HUES6 (cell line): Measurements from ENCODE around the gene FAM124A.

Experiments
- H3K27ac ChIP-seq: 2 replicates; pipeline ENCODE4 v1.7.0; 2013; ENCODE audit warnings: low read depth, mild to moderate bottlenecking, low read length, inconsistent platforms
- H3K27me3 ChIP-seq: 2 replicates; pipeline ENCODE4 v1.6.1; 2013; ENCODE audit warnings: low read length; ENCODE audit not compliant: control insufficient read depth, insufficient read depth
- H3K36me3 ChIP-seq: 2 replicates; pipeline ENCODE4 v1.6.1; 2013; ENCODE audit warnings: low read length; ENCODE audit not compliant: control insufficient read depth, insufficient read depth
- H3K4me1 ChIP-seq: 2 replicates; pipeline ENCODE4 v1.6.1; 2013; ENCODE audit warnings: low read length; ENCODE audit not compliant: control insufficient read depth, insufficient read depth
- H3K4me3 ChIP-seq: 2 replicates; pipeline ENCODE4 v1.5.1; 2013; ENCODE audit warnings: low read depth, low read length
- H3K9ac ChIP-seq: one replicate; pipeline ENCODE4 v1.6.1; 2013; ENCODE audit warnings: mild to moderate bottlenecking, low read length
- H3K9me3 ChIP-seq: 2 replicates; pipeline ENCODE4 v1.6.1; 2013; ENCODE audit warnings: low read depth, low read length; ENCODE audit not compliant: control insufficient read depth, insufficient read depth

Gene FAM124A, protein sequence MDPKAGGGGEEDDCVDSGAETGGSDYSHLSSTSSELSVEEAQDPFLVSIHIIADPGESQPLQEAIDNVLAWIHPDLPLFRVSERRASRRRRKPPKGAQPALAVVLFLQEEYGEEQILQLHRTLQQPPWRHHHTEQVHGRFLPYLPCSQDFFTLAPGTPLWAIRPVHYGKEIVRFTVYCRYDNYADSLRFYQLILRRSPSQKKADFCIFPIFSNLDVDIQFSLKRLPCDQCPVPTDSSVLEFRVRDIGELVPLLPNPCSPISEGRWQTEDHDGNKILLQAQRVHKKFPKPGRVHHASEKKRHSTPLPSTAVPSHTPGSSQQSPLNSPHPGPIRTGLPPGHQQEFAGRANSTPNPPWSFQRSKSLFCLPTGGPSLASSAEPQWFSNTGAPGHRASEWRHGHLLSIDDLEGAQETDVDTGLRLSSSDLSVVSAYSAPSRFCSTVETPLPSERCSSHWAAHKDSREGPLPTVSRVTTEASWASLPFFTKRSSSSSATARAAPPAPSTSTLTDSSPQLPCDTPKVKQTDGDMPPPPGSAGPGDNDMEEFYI

DNA sequence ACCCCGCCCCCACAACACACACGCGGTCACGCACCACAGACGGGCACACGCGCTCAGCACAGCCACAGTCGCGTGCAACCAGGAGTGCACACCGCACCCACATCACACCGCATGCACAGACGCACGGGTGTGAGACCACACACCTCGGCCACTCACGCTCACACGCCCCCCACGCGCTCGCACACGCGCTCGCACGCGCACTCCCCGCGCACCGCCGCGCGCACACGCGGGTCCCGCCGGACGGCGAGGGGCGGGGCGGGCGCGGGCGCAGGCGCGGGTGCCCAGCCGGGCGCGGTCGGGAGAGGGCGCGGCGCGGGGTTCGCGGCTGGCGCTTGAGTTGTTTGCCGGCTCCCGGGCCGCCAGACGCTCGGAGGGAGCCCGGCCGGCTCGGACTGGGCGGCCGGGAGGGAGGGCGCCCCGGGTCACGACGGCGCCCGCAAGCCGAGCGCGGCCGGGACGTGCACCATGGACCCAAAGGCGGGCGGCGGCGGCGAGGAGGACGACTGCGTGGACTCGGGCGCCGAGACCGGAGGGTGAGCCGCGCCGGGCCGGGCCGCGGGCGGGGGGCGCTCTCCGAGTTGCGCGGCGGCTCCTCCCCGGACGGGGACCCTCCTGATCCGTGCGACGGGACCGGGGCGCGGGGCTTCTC lies at the start of gene FAM124A:
TSS of gene FAM124A (plus strand) at position 362 of the 649 bp plus-strand sequence. CDS start at position 466, 104 bp downstream.
- Histone ChIP-seq H3K27me3 (peaks cover 28% of the 10 kb centered on the region), H3K4me1 (peaks cover 46% of the 10 kb centered on the region), H3K27ac (peak within 1 kb of the TSS; percentile 42; the same call in 1 of the 2 replicates)

DNA sequence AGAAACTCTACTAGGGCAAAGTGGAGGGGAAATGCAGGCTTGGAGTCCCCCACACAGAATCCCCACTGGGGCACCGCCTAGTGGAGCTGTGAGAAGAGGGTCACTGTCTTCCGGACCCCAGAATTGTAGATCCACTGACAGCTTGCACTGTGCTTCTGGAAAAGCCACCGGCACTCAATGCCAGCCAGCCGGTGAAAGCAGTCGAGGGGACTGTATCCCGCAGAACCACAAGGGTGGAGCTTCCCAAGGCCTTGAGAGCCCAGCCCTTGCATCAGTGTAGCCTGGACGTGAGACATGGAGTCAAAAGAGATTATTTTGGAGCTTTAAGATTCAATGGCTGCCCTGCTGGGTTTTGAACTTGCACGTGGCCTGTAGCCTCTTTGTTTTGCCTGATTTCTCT lies 47.2 kb upstream of the FAM124A start:
- H3K4me1 ChIP-seq, result peaks cover 23% of the 10 kb centered on the region
- peak overlapping the region; percentile 33 for H3K4me3 ChIP-seq
- H3K9ac ChIP-seq, result peak overlapping the region; percentile 87
- peaks cover 76% of the 10 kb centered on the region for H3K36me3 ChIP-seq
- no peaks in the 10 kb centered on the region; the same call in 1 of the 2 replicates for H3K27me3 ChIP-seq
- no peaks in the 10 kb centered on the region for H3K9me3 ChIP-seq
- H3K27ac ChIP-seq, result peak overlapping the region; percentile 84

More for the DNA sequence above, at the start of gene FAM124A:
- H3K36me3 ChIP-seq, result peaks cover 21% of the 10 kb centered on the region
- H3K4me3 ChIP-seq, result peak within 1 kb of the TSS; percentile 92
- no peaks in the 10 kb centered on the region for H3K9me3 ChIP-seq
- peak within 1 kb of the TSS; percentile 90 for H3K9ac ChIP-seq

DNA sequence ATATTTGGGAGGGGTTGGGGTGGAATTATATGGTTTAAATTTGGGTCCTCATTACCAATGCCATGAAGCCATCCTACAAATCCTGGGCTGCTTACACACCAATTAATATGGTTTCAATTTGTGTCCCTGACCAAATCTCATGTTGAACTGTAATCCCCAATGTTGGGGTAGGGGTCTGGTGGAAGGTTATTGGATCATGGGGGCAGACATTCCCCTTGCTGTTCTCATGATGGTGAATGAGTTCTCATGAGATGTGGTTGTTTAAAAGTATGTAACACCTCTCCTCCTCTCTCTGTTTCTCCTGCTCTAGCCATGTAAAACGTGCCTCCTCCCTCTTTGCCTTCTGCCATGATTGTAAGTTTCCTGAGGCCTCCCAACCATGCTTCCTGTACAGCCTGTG lies 46.6 kb upstream of the FAM124A start:
- peaks cover 81% of the 10 kb centered on the region for H3K36me3 ChIP-seq
- H3K4me1 ChIP-seq, result peaks cover 23% of the 10 kb centered on the region
- peak overlapping the region; percentile 84 for H3K27ac ChIP-seq
- no peaks in the 10 kb centered on the region for H3K9me3 ChIP-seq
- no peaks in the 10 kb centered on the region; the same call in 1 of the 2 replicates for H3K27me3 ChIP-seq
- H3K4me3 ChIP-seq, result peak overlapping the region; percentile 24; the same call in 1 of the 2 replicates
- peak overlapping the region; percentile 1 for H3K9ac ChIP-seq

DNA sequence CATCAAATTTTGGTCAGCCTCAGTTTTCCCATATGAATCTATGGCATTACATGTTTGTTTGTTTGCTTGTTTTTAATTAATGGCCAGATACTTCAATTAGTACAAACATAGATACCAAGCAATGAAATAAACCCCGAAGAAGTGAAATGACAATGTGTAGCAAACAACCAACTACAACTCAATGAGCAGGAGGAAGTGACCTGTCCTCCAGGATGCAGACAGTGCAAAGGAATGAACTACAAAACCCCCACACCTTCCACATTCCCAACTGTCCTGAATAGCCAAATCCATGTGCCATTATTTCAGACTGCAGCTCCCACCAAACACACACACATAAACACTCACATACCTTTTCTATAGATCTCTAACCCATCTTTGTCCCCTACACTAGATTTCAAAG lies 45.0 kb upstream of the FAM124A start:
- H3K9ac ChIP-seq, result no peak overlapping the region
- H3K27ac ChIP-seq, result no peak overlapping the region
- H3K9me3 ChIP-seq, result no peaks in the 10 kb centered on the region
- peaks cover 82% of the 10 kb centered on the region for H3K36me3 ChIP-seq
- no peaks in the 10 kb centered on the region for H3K27me3 ChIP-seq
- peaks cover 23% of the 10 kb centered on the region for H3K4me1 ChIP-seq
- no peak overlapping the region for H3K4me3 ChIP-seq

DNA sequence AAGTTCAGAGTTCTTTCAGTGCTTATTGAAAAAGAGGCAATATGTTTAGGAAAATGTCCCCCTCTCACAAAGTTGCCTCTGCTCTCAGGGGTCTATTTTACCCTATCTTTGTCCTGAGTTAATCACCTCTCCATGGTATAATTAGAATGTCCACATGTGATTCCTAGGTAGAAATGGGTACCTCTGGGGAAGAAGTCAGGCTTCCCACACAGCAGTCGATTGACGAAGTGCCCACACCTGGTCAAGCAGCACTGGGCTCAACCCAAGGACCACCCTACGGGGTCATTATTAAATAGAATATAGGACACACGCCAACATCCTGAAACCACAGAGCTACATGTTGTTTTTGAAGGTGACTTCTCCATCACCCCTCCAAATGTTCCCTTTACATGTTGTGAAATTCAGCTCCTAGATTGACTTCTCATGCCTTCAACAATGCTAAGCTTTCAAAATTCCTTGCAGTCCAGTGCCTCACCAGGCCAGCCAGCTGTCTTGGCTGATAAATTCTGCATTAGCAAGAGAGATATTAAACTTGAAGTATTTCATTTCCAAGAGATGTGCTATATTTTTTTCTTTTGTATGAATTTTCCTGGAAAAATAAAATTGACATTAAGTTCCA lies 43.6 kb upstream of the FAM124A start:
- no peak overlapping the region for H3K27ac ChIP-seq
- H3K27me3 ChIP-seq, result no peaks in the 10 kb centered on the region
- H3K4me1 ChIP-seq, result peaks cover 23% of the 10 kb centered on the region
- no peak overlapping the region for H3K9ac ChIP-seq
- H3K4me3 ChIP-seq, result no peak overlapping the region
- peaks cover 82% of the 10 kb centered on the region for H3K36me3 ChIP-seq
- H3K9me3 ChIP-seq, result no peaks in the 10 kb centered on the region

DNA sequence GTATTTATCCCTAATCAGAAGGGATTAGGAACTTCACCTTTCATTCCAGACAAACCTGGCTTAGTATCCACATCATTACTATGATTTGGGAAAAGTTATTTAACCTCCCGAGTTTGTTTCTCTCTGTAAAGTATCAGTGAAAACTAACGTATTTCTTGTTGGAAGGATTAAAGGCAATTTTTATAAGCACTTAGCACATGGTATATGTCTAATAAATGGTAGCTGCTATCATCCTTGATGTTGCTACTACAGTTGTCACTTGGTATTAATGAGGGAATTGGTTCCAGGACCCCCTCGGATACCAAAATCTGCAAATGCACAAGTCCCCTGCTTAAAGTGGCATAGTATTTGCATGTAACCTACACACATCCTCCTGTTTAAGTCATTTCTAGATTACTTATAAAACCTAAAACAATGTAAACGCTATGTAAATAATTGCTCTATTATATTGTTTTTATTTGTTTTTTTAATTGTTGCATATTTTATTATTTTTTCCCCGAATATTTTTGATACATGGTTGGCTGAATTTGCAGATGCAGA lies 42.7 kb upstream of the FAM124A start:
- Histone ChIP-seq H3K9ac (no peak overlapping the region), H3K27ac (no peak overlapping the region), H3K27me3 (no peaks in the 10 kb centered on the region), H3K4me1 (peaks cover 21% of the 10 kb centered on the region), H3K36me3 (peaks cover 83% of the 10 kb centered on the region), H3K9me3 (no peaks in the 10 kb centered on the region), H3K4me3 (no peak overlapping the region)

DNA sequence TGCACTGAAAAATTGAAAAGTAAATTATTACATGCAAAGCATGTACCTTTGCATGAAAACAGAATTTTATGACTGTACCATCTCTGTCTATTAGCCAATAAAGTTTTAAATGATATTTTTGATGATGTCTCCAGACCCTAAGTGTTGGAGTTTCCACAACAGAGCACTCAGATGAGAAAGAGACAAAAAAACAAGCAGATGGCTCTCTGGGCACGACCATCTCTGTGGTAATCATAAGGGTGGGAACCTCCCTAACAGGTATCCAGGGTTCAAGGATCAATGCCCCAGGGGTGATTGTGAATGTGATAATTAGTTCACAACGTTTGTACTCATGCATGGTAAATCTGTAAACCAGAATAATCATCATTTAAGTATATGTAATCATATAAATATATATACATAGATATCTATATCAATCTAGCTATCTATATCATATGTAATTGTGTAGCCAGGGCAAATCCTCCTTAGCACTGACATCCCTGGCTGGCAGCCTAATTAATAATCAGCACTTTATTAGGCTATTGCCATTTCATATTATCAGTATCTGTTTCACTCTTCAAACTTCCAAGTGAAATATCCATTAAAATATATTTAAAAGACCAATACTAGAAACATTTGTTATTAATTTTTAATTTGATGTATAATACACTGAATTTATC lies 41.2 kb upstream of the FAM124A start:
- Histone ChIP-seq H3K9ac (no peak overlapping the region), H3K36me3 (peaks cover 74% of the 10 kb centered on the region), H3K9me3 (no peaks in the 10 kb centered on the region), H3K4me3 (no peak overlapping the region), H3K4me1 (0 out of 2 replicates have a peak, but pooled peaks cover 9% of the 10 kb centered on the region), H3K27me3 (no peaks in the 10 kb centered on the region), H3K27ac (no peak overlapping the region)

DNA sequence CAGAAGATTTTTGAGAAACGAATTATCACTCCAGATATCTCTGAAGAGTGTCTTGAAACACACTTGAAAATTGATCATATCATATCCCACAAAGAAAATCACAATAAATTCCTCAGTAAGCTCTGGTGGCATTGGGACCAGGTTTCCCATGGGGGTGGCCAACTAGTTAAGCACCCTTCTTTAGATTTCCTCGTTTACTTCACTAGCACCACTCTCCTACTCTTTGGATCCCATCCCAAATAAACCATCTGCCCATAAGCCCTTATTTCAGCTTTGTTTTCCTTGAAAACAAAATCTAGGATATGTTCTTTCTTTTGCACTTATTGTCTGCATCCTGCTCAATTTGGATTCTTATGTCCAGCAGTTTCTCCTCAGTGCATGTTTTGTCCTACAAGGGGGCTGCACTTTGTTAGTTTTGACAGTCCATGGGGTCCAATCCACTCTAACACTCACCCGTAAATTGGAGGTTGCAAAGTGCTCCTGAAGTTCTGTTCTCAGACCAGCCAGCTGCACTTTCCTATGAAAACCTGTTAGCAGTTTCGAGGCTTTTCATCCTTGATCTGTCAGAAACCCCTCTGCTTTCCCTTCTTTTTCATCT lies 40.3 kb upstream of the FAM124A start:
- Histone ChIP-seq H3K9me3 (no peaks in the 10 kb centered on the region), H3K4me1 (0 out of 2 replicates have a peak, but pooled peaks cover 9% of the 10 kb centered on the region), H3K9ac (no peak overlapping the region), H3K27me3 (no peaks in the 10 kb centered on the region), H3K4me3 (no peak overlapping the region), H3K36me3 (peaks cover 65% of the 10 kb centered on the region), H3K27ac (no peak overlapping the region)

DNA sequence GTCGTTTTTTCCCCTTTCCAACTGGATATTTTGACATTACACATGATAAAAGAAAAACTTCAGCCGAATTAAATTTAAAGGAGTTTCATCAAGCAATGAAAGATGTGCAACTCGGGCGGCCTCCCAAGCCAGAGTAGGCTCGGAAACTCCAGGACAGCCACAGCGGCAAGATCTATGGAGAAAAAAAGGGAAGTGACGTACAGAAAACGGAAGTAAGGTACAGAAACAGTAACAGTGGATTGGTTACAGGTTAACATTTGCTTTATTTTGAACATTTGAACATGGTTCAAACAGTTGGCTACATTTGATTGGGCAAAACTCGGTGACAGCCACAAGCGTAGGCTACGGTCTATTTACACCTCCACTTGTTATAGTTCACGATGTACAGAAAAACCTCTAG lies 30.5 kb upstream of the FAM124A start:
- Histone ChIP-seq H3K9ac (no peak overlapping the region), H3K36me3 (peaks cover 7% of the 10 kb centered on the region; the same call in 1 of the 2 replicates), H3K27ac (no peak overlapping the region), H3K4me1 (no peaks in the 10 kb centered on the region), H3K9me3 (no peaks in the 10 kb centered on the region), H3K27me3 (peaks cover 15% of the 10 kb centered on the region; the same call in 1 of the 2 replicates), H3K4me3 (no peak overlapping the region)

DNA sequence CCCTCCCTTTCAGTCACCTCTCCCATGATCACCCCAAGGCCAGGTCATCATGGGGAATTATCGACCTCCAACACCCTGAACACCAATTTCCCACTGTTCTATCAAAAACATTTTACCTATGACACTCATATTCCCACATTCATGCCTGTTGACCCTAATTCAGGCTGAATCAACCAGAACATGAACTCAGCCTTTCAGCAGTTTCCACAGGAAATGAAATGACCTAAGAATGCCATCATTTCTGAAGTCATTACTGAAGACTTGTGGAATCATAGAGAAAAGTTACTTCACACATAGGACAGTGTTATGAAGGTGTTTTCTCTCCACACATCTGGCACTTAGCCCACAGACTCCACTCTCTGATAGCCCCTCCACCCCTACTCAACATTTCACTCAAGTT lies 29.9 kb upstream of the FAM124A start:
- Histone ChIP-seq H3K9ac (no peak overlapping the region), H3K4me1 (no peaks in the 10 kb centered on the region), H3K27ac (no peak overlapping the region), H3K27me3 (peaks cover 15% of the 10 kb centered on the region; the same call in 1 of the 2 replicates), H3K9me3 (no peaks in the 10 kb centered on the region), H3K4me3 (no peak overlapping the region), H3K36me3 (peaks cover 4% of the 10 kb centered on the region; the same call in 1 of the 2 replicates)
